Tibial nerve (tissue), 3 donors: Measurements from ENCODE around the gene FBXL22.

Experiments
- POLR2A ChIP-seq, 2 donors: fragments of 450-650 bp; IDR thresholded peaks; one replicate each; pipeline ENCODE4 v1.6.1; 2017; ENCODE audit warnings: antibody characterized with exemption in 2 of 2, mild to moderate bottlenecking in 2 of 2, moderate library complexity in 2 of 2
- TF ChIP-seq, protein P1 (sequence below), 5 experiments: fragments of 200-600 bp in 3 of 5; fragments of 450-650 bp in 2 of 5; sonication (generic) in 3 of 5; IDR thresholded peaks; one replicate each; pipeline ENCODE4 v1.5.1; 2016 to 2019; ENCODE audit warnings: antibody characterized with exemption in 5 of 5, mild to moderate bottlenecking in 3 of 5, moderate library complexity in 2 of 5

DNA sequence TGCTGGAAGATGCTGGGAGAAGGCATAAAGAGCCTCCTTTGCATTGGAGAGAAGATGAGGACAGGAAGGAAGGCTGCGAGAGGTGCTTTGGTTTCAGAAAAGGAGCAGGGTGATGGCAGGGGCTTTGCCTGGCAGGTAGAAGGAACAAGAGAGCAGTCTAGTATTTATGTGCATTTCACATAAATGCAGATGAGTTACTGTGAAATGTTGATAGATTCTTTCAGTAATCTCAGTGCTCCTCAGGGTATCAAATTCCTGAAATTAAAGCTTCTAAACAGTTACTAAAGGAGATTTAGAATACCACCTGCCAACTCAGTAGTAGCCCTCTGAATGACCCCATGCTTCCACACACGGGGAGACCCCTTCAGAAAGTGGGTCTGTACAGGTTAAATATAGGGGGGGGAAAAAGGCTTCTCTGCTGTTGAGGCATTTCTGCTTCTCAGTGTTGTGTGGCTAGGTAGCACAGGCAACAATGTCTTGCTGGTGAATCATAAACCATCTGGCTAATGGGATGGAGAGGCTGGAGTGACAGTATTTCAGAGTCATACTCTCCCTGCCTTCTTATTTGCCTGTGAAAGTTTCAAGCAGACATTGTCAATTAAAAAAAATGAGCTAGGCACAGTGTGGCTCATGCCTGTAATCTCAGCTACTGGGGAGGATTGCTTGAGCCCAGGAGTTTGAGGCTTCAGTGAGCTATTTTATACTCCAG, 14.3 kb upstream of the FBXL22 start:
- TF ChIP-seq, protein P1, sequence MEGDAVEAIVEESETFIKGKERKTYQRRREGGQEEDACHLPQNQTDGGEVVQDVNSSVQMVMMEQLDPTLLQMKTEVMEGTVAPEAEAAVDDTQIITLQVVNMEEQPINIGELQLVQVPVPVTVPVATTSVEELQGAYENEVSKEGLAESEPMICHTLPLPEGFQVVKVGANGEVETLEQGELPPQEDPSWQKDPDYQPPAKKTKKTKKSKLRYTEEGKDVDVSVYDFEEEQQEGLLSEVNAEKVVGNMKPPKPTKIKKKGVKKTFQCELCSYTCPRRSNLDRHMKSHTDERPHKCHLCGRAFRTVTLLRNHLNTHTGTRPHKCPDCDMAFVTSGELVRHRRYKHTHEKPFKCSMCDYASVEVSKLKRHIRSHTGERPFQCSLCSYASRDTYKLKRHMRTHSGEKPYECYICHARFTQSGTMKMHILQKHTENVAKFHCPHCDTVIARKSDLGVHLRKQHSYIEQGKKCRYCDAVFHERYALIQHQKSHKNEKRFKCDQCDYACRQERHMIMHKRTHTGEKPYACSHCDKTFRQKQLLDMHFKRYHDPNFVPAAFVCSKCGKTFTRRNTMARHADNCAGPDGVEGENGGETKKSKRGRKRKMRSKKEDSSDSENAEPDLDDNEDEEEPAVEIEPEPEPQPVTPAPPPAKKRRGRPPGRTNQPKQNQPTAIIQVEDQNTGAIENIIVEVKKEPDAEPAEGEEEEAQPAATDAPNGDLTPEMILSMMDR (IDR thresholded peaks at IDR 0.05) = no peak
- no peak for TF ChIP-seq POLR2A (IDR thresholded peaks at IDR 0.05)
